CD4-positive, alpha-beta T cell treated with Interleukin-4 for 1 hour (primary cell): Measurements from ENCODE around the gene SLC25A41.

Source experiments
- DNase-seq, 2 donors: peaks; one replicate each; pipeline ENCODE4 v3.0.0-alpha.2; 2020 to 2022

The SLC25A41 gene

GRCh38 chr19:6433663-6434062 lies at the start of gene SLC25A41:
Gene SLC25A41, minus strand, starts transcription at chr19:6433763. Its CDS starts 70 bp downstream, at chr19:6433693.
- DNase-seq = no peak

- DNase-seq = no peak
Observed at GRCh38 chr19:6483235-6483634, 49.7 kb upstream of the SLC25A41 start.

- DNase-seq = no peak
Observed at GRCh38 chr19:6482343-6482686, 48.8 kb upstream of the SLC25A41 start.

- peak; percentile 79 to 81 for DNase-seq
Observed at GRCh38 chr19:6481541-6482342, 48.2 kb upstream of the SLC25A41 start, which contains the start of gene DENND1C. Gene DENND1C, minus strand, starts transcription at chr19:6481787. Its CDS starts 92 bp downstream, at chr19:6481695.

GRCh38 chr19:6480848-6481415 lies 47.4 kb upstream of the SLC25A41 start:
- DNase-seq = peak in 1 of 2 donors; percentile 27

- DNase-seq = no peak
Observed at GRCh38 chr19:6479836-6480398, 46.4 kb upstream of the SLC25A41 start.

DNA sequence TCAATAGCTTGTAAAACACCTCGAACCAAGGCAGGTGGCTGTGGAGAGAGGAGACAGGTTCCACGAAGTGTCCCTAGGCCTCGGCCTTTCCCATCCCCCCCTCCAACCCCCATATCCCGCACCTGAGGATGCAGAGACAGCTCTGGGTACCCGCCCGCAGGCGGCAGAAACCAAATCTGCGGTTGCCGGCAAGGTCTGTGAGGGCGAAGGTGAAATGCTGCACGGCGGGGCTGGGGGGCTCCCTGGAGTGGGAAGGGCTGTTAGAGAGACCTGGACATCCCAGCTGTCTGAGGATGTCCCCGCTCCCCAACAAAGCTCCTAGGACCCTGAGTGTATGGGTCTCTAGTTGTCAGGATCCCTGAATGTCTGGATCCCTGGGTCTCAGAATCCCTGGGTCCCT lies 45.3 kb upstream of the SLC25A41 start:
- no peak for DNase-seq

GRCh38 chr19:6476896-6477431 lies 43.4 kb upstream of the SLC25A41 start:
- no peak for DNase-seq

- peak; percentile 58 to 72 for DNase-seq
Observed at GRCh38 chr19:6476155-6476895, 42.8 kb upstream of the SLC25A41 start.

GRCh38 chr19:6475321-6476108 lies 42.0 kb upstream of the SLC25A41 start:
- no peak for DNase-seq

GRCh38 chr19:6473647-6474046 lies 40.1 kb upstream of the SLC25A41 start:
- no peak for DNase-seq

DNA sequence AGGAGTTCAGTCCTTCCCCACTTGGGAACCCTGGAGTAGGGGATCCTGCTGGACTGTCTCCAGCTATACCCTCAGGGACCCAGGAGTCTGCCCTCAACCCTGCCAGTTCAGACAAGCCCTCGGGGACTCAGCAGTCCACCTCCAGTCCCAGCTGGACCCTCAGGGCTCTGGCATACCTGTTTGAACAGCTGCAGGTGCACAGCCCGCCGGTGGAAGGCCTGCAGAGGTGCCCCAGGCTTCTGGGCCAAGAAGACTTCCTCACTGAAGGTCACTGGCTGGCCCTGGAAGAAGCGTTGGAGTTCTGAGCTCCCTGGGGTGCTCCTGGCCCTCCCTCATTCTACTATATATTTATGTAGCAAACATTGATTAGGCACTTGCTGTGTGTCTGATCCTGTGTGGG lies 39.1 kb upstream of the SLC25A41 start:
- DNase-seq = no peak

DNA sequence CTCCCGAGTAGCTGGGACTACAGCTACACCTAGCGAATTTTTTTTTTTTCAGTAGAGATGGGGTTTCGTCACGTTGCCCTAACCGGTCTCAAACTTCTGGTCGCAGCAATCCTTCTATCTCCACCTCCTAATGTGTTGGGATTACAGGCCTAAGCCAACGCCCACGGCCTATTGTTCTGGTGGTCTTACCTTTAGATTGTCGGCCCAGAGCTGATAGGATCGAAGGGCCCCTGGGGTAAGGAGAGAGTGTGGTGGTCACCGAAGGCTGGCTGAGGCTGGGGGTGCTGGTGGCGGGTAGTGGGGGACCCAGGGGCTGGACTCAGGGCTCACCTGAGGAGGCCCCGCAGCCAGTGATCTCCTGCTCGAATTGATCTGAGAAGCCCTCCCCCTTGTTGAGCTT lies 37.5 kb upstream of the SLC25A41 start:
- DNase-seq = no peak

DNA sequence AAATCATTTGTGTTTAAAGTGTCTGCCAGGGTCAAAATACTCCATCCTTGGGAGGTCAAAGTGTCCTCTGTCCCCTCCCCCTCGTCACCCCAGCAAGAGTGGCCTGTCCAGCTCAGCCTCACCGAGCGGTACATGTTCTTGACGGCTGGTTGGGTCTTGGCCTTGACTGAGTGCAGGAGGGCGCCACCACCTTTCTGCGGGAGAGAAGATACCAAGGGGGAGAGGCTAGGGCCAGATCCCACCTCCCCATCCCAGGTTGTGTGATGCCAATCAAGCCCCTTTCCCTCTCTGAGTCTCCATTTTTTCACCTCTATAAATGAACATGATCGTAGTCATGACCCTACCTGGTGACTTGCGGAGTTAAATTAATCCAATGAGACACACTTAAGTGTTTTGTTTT lies 36.6 kb upstream of the SLC25A41 start:
- no peak for DNase-seq

DNA sequence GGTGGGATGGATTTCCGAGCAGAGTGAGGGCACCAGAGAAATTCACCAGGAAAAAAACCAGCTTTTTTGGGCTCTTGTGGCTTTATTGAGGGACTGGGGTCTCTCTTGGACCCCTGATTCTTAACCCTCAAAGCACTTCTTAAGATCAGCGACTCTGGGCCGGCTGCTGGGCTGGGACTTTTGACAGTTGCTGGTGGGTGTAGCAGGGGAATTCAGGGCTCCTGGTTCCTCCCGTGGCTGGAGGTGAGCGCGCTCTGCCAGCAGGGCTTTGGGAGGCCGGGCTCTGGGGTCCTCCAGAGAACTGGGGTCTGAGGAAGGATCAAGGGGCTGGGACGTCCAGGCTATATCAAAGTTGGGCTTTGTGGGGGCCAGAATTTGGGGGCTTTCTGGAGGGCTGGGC lies 33.8 kb upstream of the SLC25A41 start:
- DNase-seq = no peak

- DNase-seq = no peak
Observed at GRCh38 chr19:6466526-6467248, 33.1 kb upstream of the SLC25A41 start.

GRCh38 chr19:6465663-6466062 lies 32.1 kb upstream of the SLC25A41 start:
- DNase-seq = no peak

- no peak for DNase-seq
Observed at GRCh38 chr19:6465006-6465405, 31.4 kb upstream of the SLC25A41 start.

DNA sequence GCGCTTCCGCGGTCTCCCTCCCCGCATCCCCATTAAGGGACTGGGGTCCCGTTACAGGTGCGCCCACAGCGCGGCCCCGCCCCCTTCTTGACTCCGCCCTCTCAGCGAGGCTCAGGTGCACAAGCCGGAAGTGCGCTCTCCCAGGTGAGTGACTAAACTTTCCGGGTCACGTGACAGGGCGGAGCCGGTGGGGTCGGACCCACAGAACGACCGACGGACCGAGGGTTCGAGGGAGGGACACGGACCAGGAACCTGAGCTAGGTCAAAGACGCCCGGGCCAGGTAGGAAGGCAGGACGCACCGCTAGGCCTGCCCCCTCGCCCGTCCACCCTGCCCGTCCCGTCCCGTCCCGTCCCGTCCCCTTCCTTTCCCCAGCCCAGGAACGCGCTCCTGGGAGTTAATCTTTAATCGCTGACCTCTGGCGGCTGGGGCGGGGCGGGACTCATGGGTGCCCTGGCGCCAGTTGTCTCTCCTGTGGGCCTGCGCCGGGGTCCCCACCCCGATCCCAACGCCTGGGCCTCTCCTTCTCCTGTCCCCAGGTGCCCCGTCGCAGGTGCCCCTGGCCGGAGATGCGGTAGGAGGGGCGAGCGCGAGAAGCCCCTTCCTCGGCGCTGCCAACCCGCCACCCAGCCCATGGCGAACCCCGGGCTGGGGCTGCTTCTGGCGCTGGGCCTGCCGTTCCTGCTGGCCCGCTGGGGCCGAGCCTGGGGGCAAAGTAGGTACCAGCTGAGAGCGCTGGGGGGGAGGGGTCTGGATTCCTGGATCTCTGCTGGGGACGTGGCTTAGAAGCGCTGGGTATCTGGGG lies 30.7 kb upstream of the SLC25A41 start, which contains the start of gene CRB3:
Gene CRB3 (plus strand): TSS at position 202 of the 804 bp plus-strand sequence. CDS start 431 bp downstream, at position 633.
- DNase-seq = peak; percentile 61 to 66

DNA sequence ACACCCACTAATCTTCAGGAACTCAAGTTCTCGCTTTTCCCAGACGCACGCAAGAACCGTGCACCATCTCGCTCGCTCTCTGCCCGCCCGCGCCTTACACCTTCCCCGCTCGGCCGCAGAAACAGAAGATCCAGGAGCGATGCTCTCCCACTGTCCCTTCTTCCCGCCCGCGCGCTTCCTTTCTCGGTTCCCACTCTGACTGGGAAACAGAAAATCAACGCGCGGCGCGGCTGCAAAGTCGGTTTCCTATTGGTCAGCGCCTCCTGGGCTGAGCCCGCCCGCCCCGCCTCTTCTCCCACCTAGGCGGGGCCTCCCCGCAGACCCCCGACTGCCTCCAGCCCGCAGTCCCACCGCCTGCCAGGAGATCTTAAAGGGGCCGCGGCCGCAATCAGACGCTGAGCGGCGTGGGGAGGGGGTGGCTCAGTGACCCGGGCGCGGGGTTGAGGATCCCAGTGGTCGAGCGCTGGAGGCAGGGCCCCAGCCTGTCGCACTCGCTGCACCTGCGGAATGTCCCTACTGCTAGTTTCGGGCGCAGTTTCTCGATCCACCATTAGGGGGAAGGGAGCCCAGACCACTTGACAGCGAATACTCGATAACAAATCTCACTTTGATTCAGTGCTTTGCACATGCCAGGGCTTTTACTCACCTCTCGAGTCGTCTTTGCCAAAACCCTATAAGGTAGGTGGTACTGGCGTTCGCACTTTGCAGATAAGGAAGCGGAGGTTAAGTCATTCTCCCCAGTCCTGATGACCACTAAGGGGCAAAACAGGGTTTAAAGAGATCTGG lies 26.7 kb upstream of the SLC25A41 start:
- DNase-seq = peak; percentile 95 to 97
